ENCODE results near the gene DYNC1I1.

Gene DYNC1I1

GRCh38 chr7:95766086-95766485 lies 6.3 kb upstream of the DYNC1I1 start:
- Mint-ChIP-seq H3K4me3 (no peak overlapping the region), H3K27ac (no peak overlapping the region), H3K36me3 (ENCODE audit: low read depth) (no peaks in the 10 kb centered on the region), H3K27me3 (ENCODE audit: low read depth) (no peaks in the 10 kb centered on the region), H3K4me1 (no peaks in the 10 kb centered on the region), H3K9me3 (peaks cover 13% of the 10 kb centered on the region)
- no peak for TF ChIP-seq CTCF (IDR thresholded peaks at IDR 0.05; ENCODE audit: unreplicated experiment in 3 of 3)

GRCh38 chr7:95766657-95767056 lies 5.7 kb upstream of the DYNC1I1 start:
- Mint-ChIP-seq H3K27me3 (ENCODE audit: low read depth) (peaks cover 4% of the 10 kb centered on the region), H3K4me3 (no peak overlapping the region), H3K36me3 (ENCODE audit: low read depth) (no peaks in the 10 kb centered on the region), H3K4me1 (no peaks in the 10 kb centered on the region), H3K9me3 (peaks cover 11% of the 10 kb centered on the region), H3K27ac (no peak overlapping the region)
- no peak for TF ChIP-seq CTCF (IDR thresholded peaks at IDR 0.05; ENCODE audit: unreplicated experiment in 3 of 3)

GRCh38 chr7:95772771-95773581 lies 622 bp downstream of the DYNC1I1 start:
- no peaks in the 10 kb centered on the region for H3K9me3 Mint-ChIP-seq
- H3K27me3 Mint-ChIP-seq (ENCODE audit: low read depth), result peaks cover 29% of the 10 kb centered on the region
- no peaks in the 10 kb centered on the region for H3K36me3 Mint-ChIP-seq (ENCODE audit: low read depth)
- H3K4me1 Mint-ChIP-seq, result peaks cover 13% of the 10 kb centered on the region
- peak overlapping the region; percentile 71 to 80 (median 78) for H3K4me3 Mint-ChIP-seq
- TF ChIP-seq CTCF (IDR thresholded peaks at IDR 0.05; ENCODE audit: unreplicated experiment in 3 of 3), result no peak
- H3K27ac Mint-ChIP-seq, result no peak overlapping the region

- H3K9me3 Mint-ChIP-seq, result peaks cover 2% of the 10 kb centered on the region
- peaks cover 29% of the 10 kb centered on the region for H3K4me1 Mint-ChIP-seq
- peaks cover 25% of the 10 kb centered on the region for H3K27me3 Mint-ChIP-seq (ENCODE audit: low read depth)
- H3K36me3 Mint-ChIP-seq (ENCODE audit: low read depth), result peaks cover 3% of the 10 kb centered on the region
- TF ChIP-seq CTCF (IDR thresholded peaks at IDR 0.05; ENCODE audit: unreplicated experiment in 3 of 3), result no peak
- H3K4me3 Mint-ChIP-seq, result no peak overlapping the region
- no peak overlapping the region for H3K27ac Mint-ChIP-seq
Observed at GRCh38 chr7:95776561-95777185, 4.3 kb downstream of the DYNC1I1 start.

GRCh38 chr7:95777269-95777668 lies 4.9 kb downstream of the DYNC1I1 start:
- Mint-ChIP-seq H3K36me3 (ENCODE audit: low read depth) (peaks cover 3% of the 10 kb centered on the region), H3K4me3 (no peak overlapping the region), H3K9me3 (peaks cover 2% of the 10 kb centered on the region), H3K27me3 (ENCODE audit: low read depth) (peaks cover 19% of the 10 kb centered on the region), H3K4me1 (peaks cover 32% of the 10 kb centered on the region), H3K27ac (no peak overlapping the region)
- TF ChIP-seq CTCF (IDR thresholded peaks at IDR 0.05; ENCODE audit: unreplicated experiment in 3 of 3), result no peak
